GM21717 (cell line): ENCODE results near the gene GJD2.

ENCODE experiments used
- ATAC-seq: cut with Tn5 transposase; IDR thresholded peaks from one replicate; pipeline ENCODE4 v1.9.1; 2021; ENCODE audit warnings: mild to moderate bottlenecking, moderate library complexity; ENCODE audit not compliant: unreplicated experiment

Gene GJD2

GRCh38 chr15:34773917-34774316, 19.1 kb upstream of the GJD2 start:
- ATAC-seq, result no peak

GRCh38 chr15:34773013-34773412, 18.2 kb upstream of the GJD2 start:
- no peak for ATAC-seq

GRCh38 chr15:34772312-34772711, 17.5 kb upstream of the GJD2 start:
- ATAC-seq, result no peak

DNA sequence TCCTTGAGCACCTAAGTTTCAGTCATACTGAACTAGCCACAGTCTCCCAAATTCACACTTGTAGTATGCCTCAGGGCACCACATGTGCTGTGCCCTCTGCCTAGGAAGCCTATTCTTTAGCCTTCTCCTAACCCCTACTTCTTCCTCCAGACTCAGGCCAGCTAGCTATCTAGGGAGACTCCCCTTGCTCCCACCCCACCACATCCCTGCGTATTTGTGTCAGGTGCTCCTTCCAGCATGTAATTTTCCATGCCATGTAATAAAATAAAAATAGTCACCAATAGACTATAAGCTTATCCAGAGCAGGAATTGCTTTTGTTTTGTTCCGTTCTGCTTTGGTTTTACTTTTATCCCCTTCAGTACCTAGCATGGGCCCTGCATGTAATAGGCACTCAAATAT, 14.9 kb upstream of the GJD2 start:
- no peak for ATAC-seq

DNA sequence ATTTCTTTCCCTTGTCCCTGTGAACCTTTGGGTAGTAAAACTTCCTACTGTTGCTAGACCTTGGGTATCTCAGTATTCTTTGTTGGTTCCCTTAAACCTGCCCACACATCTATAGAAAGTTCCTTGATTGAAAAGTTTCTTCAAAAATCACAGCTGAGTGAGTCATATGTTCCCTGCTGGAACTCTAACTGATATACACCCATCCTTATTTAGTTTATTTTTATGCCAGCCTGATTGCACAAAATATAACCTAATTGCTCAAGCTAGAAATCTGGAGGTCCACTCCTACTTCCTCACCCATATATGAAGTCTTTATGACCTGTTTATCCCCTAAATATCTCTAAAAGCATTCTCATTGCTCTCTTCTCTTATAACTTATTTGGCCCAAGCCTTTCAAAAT, 13.7 kb upstream of the GJD2 start:
- no peak for ATAC-seq

- ATAC-seq, result no peak
Measured at GRCh38 chr15:34765741-34766140, 10.9 kb upstream of the GJD2 start.

GRCh38 chr15:34760909-34761308, 6.1 kb upstream of the GJD2 start:
- ATAC-seq, result no peak

- ATAC-seq, result no peak
Measured at GRCh38 chr15:34759992-34760391, 5.2 kb upstream of the GJD2 start.

- no peak for ATAC-seq
Measured at GRCh38 chr15:34759347-34759746, 4.5 kb upstream of the GJD2 start.

- ATAC-seq, result no peak
Measured at GRCh38 chr15:34757262-34757661, 2.5 kb upstream of the GJD2 start.

GRCh38 chr15:34755419-34755773, 598 bp upstream of the GJD2 start:
- ATAC-seq, result no peak

DNA sequence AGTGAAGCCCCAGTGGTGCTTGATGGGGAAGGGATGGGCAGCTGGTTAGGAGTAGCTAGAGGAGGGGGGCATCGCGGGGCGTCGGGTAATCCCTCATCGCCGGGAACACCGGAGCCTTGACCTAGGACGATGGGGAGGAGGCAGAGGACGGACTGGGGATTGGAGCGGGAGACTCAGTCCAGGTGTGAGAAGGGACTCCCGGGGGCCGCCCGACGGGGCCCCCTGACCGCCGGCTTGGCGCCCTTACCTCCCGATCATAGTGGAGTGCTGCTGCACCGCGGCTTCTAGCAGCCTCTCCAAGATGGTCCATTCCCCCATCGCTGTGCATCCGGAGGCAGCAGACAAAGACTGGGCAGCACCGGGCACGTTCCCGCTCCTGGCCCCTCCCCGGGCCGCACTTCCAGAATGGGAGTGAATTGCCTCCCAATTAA, 612 bp downstream of the GJD2 start:
- ATAC-seq, result no peak

DNA sequence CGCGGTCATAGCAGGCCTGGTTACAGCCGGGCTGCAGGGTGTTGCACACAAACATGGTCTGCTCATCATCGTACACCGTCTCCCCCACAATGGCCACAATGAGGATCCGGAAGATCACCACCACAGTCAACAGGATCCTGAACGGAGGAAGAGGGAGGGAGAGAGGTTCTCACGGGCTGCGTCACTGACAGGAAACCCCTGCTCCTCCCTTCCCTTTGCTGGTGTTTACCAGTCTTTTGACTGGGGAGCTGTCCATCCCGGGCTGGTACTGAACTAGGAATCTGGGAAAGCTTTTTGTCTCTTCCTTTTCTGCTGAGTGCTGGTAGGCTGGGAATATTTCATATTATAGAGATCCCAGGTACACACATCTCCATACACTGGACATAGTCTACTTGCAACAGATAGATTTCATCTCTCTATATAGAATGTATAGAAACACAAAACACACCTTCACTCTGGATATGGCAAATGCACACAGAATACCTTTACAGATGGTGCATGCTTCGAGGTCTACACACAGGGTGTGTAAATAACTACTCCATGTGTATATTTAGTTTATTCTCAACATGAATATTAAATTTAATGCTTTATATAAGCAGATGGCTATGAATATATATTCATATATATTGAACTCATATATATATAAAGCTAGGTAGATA, 1.4 kb downstream of the GJD2 start:
- no peak for ATAC-seq

GRCh38 chr15:34749691-34750090, 5.1 kb downstream of the GJD2 start:
- no peak for ATAC-seq

DNA sequence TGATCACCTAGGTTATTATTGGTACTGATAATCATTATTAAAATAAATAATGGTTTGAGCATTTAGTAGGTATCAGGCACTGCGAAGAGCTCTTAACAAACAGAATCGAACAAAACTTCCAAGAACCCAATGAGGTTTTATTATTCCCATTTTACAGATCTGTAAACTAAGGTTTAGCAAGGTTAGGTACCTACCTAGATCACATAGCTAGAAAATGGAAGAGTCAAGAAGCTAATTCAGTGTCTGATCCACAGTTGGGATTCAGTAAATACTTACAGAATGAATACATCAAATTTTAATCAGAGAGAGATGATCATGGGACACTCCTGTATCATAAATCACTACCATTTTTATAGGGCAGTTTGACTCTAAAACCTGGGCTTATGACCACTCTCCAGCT, 15.5 kb downstream of the GJD2 start:
- no peak for ATAC-seq

DNA sequence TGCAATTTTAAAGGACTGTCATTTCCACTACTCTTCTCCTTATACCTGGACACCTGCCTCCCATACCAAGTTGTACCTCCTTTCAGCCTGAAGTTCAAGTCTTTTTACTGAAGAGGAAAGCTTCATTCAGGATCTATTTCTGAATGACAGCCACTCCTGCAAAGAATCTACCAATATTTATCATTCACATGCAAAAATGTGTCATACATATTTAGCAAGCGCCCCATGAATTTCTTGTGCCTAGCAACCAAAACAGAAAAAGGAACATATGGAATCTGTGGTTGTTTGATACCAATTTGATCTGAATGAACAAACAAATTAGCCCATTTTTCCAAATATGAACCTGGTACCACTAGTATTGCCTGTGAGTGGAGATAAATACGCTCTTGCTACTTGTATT, 16.8 kb downstream of the GJD2 start:
- no peak for ATAC-seq

DNA sequence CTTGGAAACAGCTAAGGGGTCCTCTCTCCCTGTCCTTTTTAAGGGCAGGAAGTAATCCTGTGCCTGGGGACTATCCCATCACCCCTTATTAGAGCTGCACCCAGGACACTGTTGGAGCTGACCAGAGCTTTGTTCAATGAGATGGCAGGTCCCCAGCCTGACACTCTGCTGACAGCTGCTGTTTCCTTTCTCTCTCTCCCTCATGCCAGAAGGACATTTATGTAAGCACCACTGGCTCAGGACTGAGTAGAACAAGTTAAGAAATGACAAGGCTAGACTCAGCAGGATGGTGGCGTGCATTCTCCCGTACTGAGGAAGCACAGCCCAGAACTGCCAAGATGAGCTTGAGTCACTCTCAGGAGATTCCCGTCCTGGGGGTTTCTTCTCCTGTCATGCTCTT, 17.3 kb downstream of the GJD2 start:
- no peak for ATAC-seq

GRCh38 chr15:34734303-34734702, 20.5 kb downstream of the GJD2 start:
- ATAC-seq, result no peak

GRCh38 chr15:34733621-34734020, 21.2 kb downstream of the GJD2 start:
- ATAC-seq, result no peak

DNA sequence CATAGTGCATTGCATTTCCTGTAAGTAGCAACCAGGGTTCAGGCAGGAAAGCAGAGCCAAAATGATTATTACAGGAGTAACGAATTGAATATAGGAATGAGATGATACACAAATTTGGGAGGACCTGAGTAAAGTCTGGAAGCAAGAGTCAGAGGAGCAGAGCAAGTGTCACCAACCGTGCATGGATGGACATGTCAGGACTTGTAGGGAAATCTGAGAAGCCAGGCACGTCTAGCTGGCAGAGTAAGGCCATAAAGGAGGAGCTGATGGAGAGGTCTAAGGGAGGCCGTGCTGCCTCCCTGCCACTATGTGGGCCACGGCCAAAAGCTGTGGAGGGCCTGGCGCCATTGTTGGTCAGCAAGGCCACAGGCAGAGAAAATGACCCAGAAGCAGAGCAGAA, 22.4 kb downstream of the GJD2 start:
- no peak for ATAC-seq

DNA sequence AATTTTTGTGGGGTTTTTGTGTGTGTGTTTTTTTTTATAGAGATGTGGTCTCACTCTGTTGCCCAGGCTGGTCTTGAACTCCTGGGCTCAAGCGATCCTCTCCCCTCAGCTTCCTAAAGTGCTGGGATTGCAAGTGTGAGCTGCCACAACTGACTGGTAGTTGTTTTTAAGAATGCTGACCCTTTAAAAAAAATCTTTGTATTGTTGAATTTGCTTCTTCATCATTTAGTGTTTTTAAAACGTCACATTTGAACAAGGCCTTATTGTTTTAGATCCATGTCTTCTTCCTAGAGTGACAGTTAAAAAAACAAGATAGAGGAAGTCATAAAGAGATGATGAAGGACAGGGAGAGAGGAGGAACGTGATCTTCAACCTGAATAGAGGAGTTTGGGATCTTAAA, 24.1 kb downstream of the GJD2 start:
- ATAC-seq, result no peak

GRCh38 chr15:34729886-34730285, 24.9 kb downstream of the GJD2 start:
- no peak for ATAC-seq

DNA sequence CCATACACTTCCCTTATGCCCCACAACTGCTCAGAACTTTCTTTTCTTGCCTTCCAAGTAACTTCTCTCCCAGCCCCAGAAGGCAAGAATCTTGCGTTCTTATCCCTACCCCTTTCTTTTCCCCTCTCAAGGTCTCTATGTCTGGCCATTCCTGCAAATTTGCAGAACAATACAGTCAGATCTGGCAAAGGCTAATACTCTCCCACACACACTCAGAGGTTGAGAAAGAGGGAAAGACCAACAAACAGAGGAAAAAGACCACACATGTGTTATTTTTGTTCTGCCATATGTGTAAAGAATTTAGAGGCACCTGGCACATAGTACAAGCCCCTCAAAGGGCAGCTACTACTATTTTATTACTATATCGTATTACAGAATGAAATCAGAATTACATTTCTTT, 25.7 kb downstream of the GJD2 start:
- no peak for ATAC-seq
